Measurements from ENCODE around the gene SLC7A4. TPM values are rescaled to one million over a fixed set of nuclear protein-coding genes. Genes with fewer than 3 reads are reported as not detected.

SLC7A4 gene
- total RNA-seq, 2 experiments from 2014 or later = not detected

DNA sequence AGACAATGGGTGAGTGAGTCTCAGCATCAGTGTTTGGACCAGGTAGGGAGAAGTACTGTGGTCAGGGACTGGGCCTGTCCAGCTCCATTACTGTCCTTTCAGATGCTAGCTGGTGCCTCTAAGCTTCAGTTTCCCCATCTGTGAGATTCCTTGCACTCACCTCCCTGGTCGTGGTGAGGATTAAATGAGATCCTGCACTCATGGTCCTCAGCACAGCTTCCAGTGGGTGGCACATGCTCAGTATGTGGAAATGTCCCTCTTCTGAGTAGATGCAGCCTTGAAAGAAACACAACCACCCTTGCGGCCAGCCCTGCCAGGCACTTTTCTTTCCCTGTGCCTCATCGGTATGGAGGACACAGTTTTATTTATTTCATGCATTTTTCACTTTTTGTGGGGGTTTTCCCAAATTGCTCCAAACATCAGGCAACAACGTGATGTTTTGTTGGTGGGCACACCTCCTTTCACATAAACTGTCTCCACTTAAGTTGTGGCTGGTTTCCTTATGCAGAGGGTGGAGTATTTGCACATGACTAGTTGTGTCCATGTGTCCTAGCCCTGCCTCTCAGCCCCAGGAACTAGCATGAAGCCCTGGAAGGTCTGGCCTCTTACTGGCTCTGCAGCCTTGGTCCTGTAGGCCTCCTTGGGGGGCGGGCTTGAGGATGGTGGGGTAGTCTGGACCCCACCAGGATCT lies 49.1 kb downstream of the SLC7A4 start:
- Histone ChIP-seq H2AFZ (ENCODE audit: low read length) (peak overlapping the region; percentile 66; the same call in 1 of the 2 replicates), H3K4me1 (ENCODE audit: insufficient read depth, low read length, poor library complexity, severe bottlenecking) (peaks cover 19% of the 10 kb centered on the region), H3K9me3 (ENCODE audit: low read length) (no peaks in the 10 kb centered on the region), H4K20me1 (ENCODE audit: insufficient read depth, low read length) (no peaks in the 10 kb centered on the region), H3K4me3 (ENCODE audit: low read depth, low read length, poor library complexity, severe bottlenecking) (peak overlapping the region; percentile 81), H3K4me2 (ENCODE audit: low read length) (peak overlapping the region; percentile 95), H3K79me2 (ENCODE audit: insufficient read depth, low read depth, low read length) (peaks cover 10% of the 10 kb centered on the region), H3K36me3 (ENCODE audit: insufficient read depth, low read length) (peaks cover 31% of the 10 kb centered on the region), H3K9me2 (ENCODE audit: insufficient read depth, low read length) (no peaks in the 10 kb centered on the region), H3K27ac (ENCODE audit: low read depth, low read length, poor library complexity, severe bottlenecking) (no peak overlapping the region)
- intact Hi-C loops (cut with micrococcal nuclease; ENCODE audit: unreplicated experiment) = loop anchor here (10.0 kb wide), 1 partner anchor 68 kb away; the partner anchor contains the start of gene CRKL
- BruUV-seq (replicated peaks) = no TSS peak
- TF ChIP-seq, protein P1, sequence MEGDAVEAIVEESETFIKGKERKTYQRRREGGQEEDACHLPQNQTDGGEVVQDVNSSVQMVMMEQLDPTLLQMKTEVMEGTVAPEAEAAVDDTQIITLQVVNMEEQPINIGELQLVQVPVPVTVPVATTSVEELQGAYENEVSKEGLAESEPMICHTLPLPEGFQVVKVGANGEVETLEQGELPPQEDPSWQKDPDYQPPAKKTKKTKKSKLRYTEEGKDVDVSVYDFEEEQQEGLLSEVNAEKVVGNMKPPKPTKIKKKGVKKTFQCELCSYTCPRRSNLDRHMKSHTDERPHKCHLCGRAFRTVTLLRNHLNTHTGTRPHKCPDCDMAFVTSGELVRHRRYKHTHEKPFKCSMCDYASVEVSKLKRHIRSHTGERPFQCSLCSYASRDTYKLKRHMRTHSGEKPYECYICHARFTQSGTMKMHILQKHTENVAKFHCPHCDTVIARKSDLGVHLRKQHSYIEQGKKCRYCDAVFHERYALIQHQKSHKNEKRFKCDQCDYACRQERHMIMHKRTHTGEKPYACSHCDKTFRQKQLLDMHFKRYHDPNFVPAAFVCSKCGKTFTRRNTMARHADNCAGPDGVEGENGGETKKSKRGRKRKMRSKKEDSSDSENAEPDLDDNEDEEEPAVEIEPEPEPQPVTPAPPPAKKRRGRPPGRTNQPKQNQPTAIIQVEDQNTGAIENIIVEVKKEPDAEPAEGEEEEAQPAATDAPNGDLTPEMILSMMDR (conservative IDR thresholded peaks at IDR 0.05; ENCODE audit: low read length) = no peak
- TF ChIP-seq EZH2phosphoT487 (IDR thresholded peaks at IDR 0.05; ENCODE audit: borderline replicate concordance, low read depth, low read length) = no peak
- DNase-seq (ENCODE audit: low spot score) = no peak
- ChIA-PET POLR2A (interaction anchor here (0.5 to 1.1 kb wide), 3 partner anchors 15 to 126 kb away, joined by 3 read pairs; no protein-coding TSS in a partner anchor), CTCF (ENCODE audit: unreplicated experiment) (no interaction called here)

DNA sequence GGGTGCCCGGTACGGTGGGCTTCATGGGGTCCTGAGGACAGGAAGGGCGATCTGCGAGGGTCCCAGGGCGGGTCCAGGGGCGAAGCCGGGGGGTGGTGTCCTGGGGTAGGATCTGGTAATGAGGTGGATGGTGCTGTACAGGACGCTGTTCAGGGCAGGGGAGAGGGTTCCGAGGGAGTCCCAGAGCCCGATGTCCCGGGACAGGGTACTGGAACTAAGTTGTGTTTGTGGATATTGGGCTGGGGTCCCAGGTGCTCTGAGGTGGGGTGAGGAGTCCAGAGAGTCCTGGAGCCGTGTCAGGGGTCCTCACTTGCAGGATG lies 49.8 kb downstream of the SLC7A4 start:
- peaks cover 26% of the 10 kb centered on the region for H3K36me3 ChIP-seq (ENCODE audit: insufficient read depth, low read length)
- peak overlapping the region; percentile 66 for H2AFZ ChIP-seq (ENCODE audit: low read length)
- H3K27ac ChIP-seq (ENCODE audit: low read depth, low read length, poor library complexity, severe bottlenecking) = no peak overlapping the region
- intact Hi-C loops (cut with micrococcal nuclease; ENCODE audit: unreplicated experiment) = loop anchor here (10.0 kb wide), 1 partner anchor 68 kb away; the partner anchor contains the start of gene CRKL
- no TSS peak for BruUV-seq (replicated peaks)
- no peaks in the 10 kb centered on the region for H3K9me2 ChIP-seq (ENCODE audit: insufficient read depth, low read length)
- no peaks in the 10 kb centered on the region for H4K20me1 ChIP-seq (ENCODE audit: insufficient read depth, low read length)
- CTCF ChIA-PET (ENCODE audit: unreplicated experiment) = no interaction called here
- H3K4me2 ChIP-seq (ENCODE audit: low read length) = peak overlapping the region; percentile 95
- H3K79me2 ChIP-seq (ENCODE audit: insufficient read depth, low read depth, low read length) = peaks cover 10% of the 10 kb centered on the region
- no peak for DNase-seq (ENCODE audit: low spot score)
- TF ChIP-seq, protein P1 (conservative IDR thresholded peaks at IDR 0.05; ENCODE audit: low read length) = no peak
- TF ChIP-seq EZH2phosphoT487 (IDR thresholded peaks at IDR 0.05; ENCODE audit: borderline replicate concordance, low read depth, low read length) = no peak
- peaks cover 19% of the 10 kb centered on the region for H3K4me1 ChIP-seq (ENCODE audit: insufficient read depth, low read length, poor library complexity, severe bottlenecking)
- H3K9me3 ChIP-seq (ENCODE audit: low read length) = no peaks in the 10 kb centered on the region
- POLR2A ChIA-PET = interaction anchor here (0.5 to 2.0 kb wide), 7 partner anchors 10 to 126 kb away, joined by 3 to 8 read pairs (median 3); partner anchors contain the start of gene THAP7
- peak overlapping the region; percentile 81 for H3K4me3 ChIP-seq (ENCODE audit: low read depth, low read length, poor library complexity, severe bottlenecking)

Measured in OCI-LY7 (cell line).